ENCODE results near the gene ADAM8.

Gene ADAM8

DNA sequence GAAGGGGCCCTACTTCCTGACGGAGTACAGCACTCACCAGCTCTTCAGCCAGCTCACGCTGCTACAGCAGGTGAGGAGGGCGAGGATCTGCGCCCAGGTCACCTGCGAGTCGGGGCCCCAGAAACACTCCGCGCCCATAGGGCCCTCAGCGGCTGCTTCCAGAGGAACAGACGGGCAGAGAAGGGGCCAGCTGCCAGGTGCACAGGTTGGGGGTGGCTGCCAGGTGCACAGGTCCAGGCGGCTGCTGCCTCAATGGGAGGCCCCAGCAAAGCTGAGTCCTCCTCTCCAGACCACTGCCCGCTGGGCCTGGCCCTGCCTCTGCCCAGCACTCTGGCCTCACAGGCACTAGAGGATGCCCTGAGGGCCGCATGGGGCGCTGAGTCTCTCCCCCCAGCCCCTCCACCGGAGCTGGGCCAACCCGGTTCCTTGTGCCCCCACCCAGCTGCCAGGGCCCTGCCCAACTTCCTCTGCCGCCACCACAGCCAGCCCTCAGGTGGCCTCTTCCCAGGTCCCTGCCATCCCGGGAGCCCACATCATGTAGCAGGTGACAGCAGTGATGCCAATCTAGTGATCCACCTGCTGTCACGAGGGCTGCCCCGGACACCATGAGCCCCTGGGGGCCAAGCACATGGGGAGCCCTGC, 63.7 kb downstream of the ADAM8 start:
- DNase-seq (ENCODE audit: low read depth in 2 of 2), result no peak

Data from activated CD4-positive, alpha-beta T cell treated with anti-CD3 and anti-CD28 coated beads for 24 hours (primary cell).